NCI-H1092 (cell line): ENCODE data around the gene ARHGEF2.

Experiments used
- DNase-seq: peaks from one replicate; lab custom pipeline; 2025; lab: John Stamatoyannopoulos, UW

ARHGEF2 gene

GRCh38 chr1:155911156-155912055 is 66.9 kb downstream of the ARHGEF2 start, which contains the start of gene RIT1:
Gene RIT1, minus strand, starts transcription at chr1:155911349. Its CDS starts 588 bp downstream, at chr1:155910761.
- peak; percentile 72 for DNase-seq

- DNase-seq = peak; percentile 25
Observed at GRCh38 chr1:155910621-155911121, 67.7 kb downstream of the ARHGEF2 start.

- DNase-seq = no peak
Observed at GRCh38 chr1:155909894-155910293, 68.5 kb downstream of the ARHGEF2 start.

GRCh38 chr1:155904261-155904660 is 74.1 kb downstream of the ARHGEF2 start:
- no peak for DNase-seq

- DNase-seq = no peak
Observed at GRCh38 chr1:155900161-155900560, 78.2 kb downstream of the ARHGEF2 start.

- no peak for DNase-seq
Observed at GRCh38 chr1:155899683-155900082, 78.7 kb downstream of the ARHGEF2 start.

- DNase-seq = no peak
Observed at GRCh38 chr1:155898888-155899287, 79.5 kb downstream of the ARHGEF2 start.

GRCh38 chr1:155897746-155898145 is 80.6 kb downstream of the ARHGEF2 start:
- DNase-seq = no peak
